ENCODE measurements around the gene CAMTA1.

The CAMTA1 gene

DNA sequence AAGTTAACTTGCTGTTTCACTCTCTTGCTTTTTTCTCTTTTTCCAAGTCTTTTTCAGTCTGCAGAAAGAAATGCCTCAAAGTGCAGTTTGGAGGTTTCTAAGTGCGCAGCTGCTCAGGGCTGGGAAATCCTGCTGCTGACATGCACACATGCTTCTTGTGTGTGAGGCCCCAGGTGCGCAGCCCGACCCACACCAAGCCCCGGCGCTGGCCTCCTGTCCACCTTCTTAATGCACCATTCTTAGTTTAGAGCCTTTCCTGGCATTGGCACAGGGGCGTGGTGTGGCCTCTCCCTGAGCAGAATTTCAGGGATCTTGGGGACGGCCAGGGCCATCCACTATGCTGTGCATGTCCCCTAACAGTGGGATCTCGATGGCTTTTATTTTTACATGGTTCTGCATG, 315.2 kb downstream of the CAMTA1 start:
- no peak overlapping the region for H3K4me3 ChIP-seq (ENCODE audit: control insufficient read depth, low read depth, low read length)
- TF ChIP-seq, protein P1, sequence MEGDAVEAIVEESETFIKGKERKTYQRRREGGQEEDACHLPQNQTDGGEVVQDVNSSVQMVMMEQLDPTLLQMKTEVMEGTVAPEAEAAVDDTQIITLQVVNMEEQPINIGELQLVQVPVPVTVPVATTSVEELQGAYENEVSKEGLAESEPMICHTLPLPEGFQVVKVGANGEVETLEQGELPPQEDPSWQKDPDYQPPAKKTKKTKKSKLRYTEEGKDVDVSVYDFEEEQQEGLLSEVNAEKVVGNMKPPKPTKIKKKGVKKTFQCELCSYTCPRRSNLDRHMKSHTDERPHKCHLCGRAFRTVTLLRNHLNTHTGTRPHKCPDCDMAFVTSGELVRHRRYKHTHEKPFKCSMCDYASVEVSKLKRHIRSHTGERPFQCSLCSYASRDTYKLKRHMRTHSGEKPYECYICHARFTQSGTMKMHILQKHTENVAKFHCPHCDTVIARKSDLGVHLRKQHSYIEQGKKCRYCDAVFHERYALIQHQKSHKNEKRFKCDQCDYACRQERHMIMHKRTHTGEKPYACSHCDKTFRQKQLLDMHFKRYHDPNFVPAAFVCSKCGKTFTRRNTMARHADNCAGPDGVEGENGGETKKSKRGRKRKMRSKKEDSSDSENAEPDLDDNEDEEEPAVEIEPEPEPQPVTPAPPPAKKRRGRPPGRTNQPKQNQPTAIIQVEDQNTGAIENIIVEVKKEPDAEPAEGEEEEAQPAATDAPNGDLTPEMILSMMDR (conservative IDR thresholded peaks at IDR 0.05; ENCODE audit: control insufficient read depth, insufficient read depth, low read depth, low read length) = no peak
- no peak for DNase-seq (ENCODE audit: low read depth)

DNA sequence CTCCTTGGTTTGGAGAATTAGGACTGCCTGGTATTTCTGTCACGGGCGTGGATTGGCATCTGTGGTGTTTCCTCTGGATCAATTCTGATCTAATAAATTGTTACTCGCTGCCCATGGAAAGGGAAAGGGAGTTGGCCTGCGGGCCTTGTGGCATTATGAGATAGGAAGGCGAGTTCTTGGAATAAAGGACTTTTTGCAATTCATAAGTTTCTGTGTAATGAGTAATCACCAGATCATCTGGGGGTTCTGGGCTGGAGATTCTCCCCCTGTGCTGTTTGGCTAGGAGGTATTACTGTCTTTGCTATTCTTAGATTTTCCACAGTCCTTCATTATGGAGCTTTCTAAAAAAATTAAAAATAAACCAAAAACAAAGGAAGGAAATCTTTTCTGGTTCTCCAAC, 315.9 kb downstream of the CAMTA1 start:
- no peak for DNase-seq (ENCODE audit: low read depth)
- no peak overlapping the region for H3K4me3 ChIP-seq (ENCODE audit: control insufficient read depth, low read depth, low read length)
- TF ChIP-seq, protein P1 (conservative IDR thresholded peaks at IDR 0.05; ENCODE audit: control insufficient read depth, insufficient read depth, low read depth, low read length) = no peak

DNA sequence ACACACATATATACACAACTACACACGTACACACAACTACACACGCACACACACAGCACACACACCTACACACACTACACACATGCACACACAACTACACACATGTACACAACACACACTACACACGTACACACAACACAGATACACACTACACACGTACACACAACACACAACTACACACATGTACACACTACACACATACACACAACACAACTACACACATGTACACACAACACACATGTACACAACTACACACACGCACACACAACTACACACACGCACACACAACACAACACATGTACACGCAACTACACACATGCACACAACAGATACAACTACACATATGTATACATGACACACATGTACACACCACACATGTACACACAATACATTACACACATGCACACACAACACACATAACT, 318.1 kb downstream of the CAMTA1 start:
- no peak for DNase-seq (ENCODE audit: low read depth)
- no peak overlapping the region for H3K4me3 ChIP-seq (ENCODE audit: control insufficient read depth, low read depth, low read length)
- TF ChIP-seq, protein P1 (conservative IDR thresholded peaks at IDR 0.05; ENCODE audit: control insufficient read depth, insufficient read depth, low read depth, low read length) = no peak

DNA sequence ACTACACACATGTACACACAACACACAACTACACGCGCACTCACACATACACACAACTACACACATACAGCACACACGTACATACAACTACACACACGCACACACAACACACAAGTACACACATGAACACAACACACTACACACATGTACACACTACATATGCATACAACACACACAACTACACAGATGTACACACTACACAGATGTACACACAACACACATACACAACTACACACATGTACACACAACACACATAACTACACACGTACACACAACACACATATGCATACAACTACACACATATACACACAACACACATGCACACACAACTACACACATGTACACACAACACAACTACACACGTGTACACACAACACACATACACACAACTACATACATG, 318.6 kb downstream of the CAMTA1 start:
- TF ChIP-seq, protein P1 (conservative IDR thresholded peaks at IDR 0.05; ENCODE audit: control insufficient read depth, insufficient read depth, low read depth, low read length) = no peak
- no peak overlapping the region for H3K4me3 ChIP-seq (ENCODE audit: control insufficient read depth, low read depth, low read length)
- DNase-seq (ENCODE audit: low read depth) = peak; percentile 8

DNA sequence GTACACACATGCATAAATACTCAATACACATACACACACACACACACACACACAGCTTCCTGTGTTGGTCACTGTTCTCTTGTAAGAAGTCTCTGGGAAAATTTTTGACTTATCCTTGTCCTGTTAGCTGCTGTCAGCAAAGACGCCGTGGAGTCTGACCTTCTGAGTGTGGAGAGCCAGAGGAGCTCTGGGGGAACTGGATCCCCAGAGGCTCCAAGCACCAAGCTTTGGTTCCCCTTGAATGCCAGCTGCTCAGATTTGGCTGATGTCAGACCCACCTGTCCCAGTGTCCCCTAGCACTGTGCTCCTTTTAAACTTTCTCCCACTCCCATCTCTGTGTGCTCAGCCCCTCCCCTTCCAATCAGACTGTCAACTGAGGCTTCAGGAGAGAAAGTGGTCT, 319.1 kb downstream of the CAMTA1 start:
- H3K4me3 ChIP-seq (ENCODE audit: control insufficient read depth, low read depth, low read length) = no peak overlapping the region
- no peak for DNase-seq (ENCODE audit: low read depth)
- TF ChIP-seq, protein P1 (conservative IDR thresholded peaks at IDR 0.05; ENCODE audit: control insufficient read depth, insufficient read depth, low read depth, low read length) = no peak

DNA sequence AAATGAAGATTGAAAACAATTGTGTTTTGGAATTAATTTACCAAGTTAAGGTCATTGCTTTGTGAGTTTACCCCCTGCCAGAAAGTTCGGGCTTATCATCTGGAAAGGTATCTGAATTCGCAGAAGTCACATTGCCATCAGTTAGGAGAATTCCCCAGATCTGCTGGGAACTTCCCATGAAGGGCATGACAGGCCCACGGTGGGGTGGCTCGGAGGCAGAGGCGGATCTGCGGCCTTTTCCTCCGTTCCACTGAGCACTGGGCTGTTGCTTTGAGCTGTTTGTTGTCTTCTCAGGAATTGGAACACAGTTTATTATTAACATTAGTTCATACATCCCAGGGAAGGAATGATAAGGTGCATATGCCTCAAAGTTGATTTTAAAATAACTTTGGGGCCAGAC, 320.0 kb downstream of the CAMTA1 start:
- no peak for DNase-seq (ENCODE audit: low read depth)
- TF ChIP-seq, protein P1 (conservative IDR thresholded peaks at IDR 0.05; ENCODE audit: control insufficient read depth, insufficient read depth, low read depth, low read length) = no peak
- H3K4me3 ChIP-seq (ENCODE audit: control insufficient read depth, low read depth, low read length) = no peak overlapping the region

DNA sequence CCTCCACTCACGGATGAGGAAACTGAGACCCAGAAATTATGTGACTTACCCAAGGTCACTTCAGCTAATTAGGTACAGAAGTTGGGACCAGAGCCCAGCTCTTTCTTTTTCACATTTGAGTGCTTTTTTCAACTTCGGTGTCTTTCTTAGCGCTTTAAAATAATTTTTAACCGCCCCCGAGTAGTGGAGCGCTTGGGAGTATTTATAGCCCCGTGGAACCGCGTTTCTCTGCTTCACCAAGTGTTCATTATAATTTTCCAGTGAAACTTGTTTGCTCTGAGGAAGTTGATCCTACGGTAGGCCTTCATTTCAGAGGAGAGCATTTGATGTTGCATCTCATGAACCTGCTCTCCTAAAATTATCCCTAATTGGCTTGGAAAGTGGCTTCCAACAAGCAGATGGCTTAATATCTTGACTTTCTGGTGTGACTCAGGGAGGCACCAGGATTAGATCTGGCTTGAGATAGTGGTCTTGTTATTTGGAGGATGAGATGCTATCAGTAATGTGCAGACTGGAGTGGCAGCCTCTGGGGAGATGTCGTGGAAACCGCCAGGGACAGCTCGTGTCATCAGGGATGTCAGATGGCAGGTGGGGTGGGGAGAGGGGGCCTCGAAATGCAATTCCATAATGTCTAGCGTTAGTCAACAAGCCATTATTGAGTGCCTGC, 321.3 kb downstream of the CAMTA1 start:
- H3K4me3 ChIP-seq (ENCODE audit: control insufficient read depth, low read depth, low read length) = no peak overlapping the region
- TF ChIP-seq, protein P1 (conservative IDR thresholded peaks at IDR 0.05; ENCODE audit: control insufficient read depth, insufficient read depth, low read depth, low read length) = no peak
- no peak for DNase-seq (ENCODE audit: low read depth)

All from fibroblast of mammary gland (primary cell).